Peyer's patch (tissue), 4 donors: ENCODE results near the gene CCAR1. TPM values are rescaled to one million over a fixed set of nuclear protein-coding genes. Genes with fewer than 3 reads are reported as not detected.
"Not testable (repeated sequence)": the region's sequence is repeated elsewhere in the genome, so short reads cannot be mapped to it uniquely, and the experiment has no call there.

Source experiments
- DNase-seq, 3 donors: peaks; one replicate each; pipeline ENCODE4 v3.0.0-alpha.2; 2017 to 2019
- H3K27ac ChIP-seq, 4 donors: fragments of 200-600 bp; sonication (generic); one replicate each; pipeline ENCODE4 v1.5.1; 2016 to 2019
- H3K27me3 ChIP-seq, 2 donors: fragments of 200-600 bp; sonication (generic); one replicate each; pipeline ENCODE4 v1.5.1; 2019
- H3K36me3 ChIP-seq, 3 donors: fragments of 200-600 bp; sonication (generic); one replicate each; pipeline ENCODE4 v1.5.1; 2016 to 2019
- H3K4me1 ChIP-seq, 4 donors: fragments of 200-600 bp; sonication (generic); one replicate each; pipeline ENCODE4 v1.5.1; 2016 to 2019
- H3K4me3 ChIP-seq, 4 donors: fragments of 200-600 bp; sonication (generic); 1 replicate in 3 of 4; 2 replicates in 1 of 4; pipeline ENCODE4 v1.5.1; 2016 to 2019; ENCODE audit warnings: mild to moderate bottlenecking in 1 of 4
- H3K9me3 ChIP-seq, 4 donors: fragments of 200-600 bp; sonication (generic); one replicate each; pipeline ENCODE4 v1.5.1; 2016 to 2019; ENCODE audit warnings: mild to moderate bottlenecking in 1 of 4
- POLR2A ChIP-seq, 2 donors: fragments of 450-650 bp; IDR thresholded peaks; one replicate each; pipeline ENCODE4 v1.5.1; 2017; ENCODE audit warnings: antibody characterized with exemption in 2 of 2, mild to moderate bottlenecking in 2 of 2, moderate library complexity in 2 of 2
- total RNA-seq, 4 donors: library from RNA; depleted of rRNA; stranded (reverse); fragments of >200 nt; gene quantifications; one replicate each; pipeline ENCODE4 v1.1.0, GENCODE V29; 2016
- TF ChIP-seq, protein P1 (sequence below), 6 experiments: fragments of 450-650 bp in 4 of 6; fragments of 200-600 bp in 2 of 6; sonication (generic) in 1 of 6; IDR thresholded peaks; one replicate each; pipeline ENCODE4 v1.5.1; 2017 to 2019; ENCODE audit warnings: antibody characterized with exemption in 6 of 6, mild to moderate bottlenecking in 3 of 6, moderate library complexity in 1 of 6

The CCAR1 gene
- total RNA-seq, 4 donors from 2014 or later: 63.7 to 215 (median 88.5) TPM

DNA sequence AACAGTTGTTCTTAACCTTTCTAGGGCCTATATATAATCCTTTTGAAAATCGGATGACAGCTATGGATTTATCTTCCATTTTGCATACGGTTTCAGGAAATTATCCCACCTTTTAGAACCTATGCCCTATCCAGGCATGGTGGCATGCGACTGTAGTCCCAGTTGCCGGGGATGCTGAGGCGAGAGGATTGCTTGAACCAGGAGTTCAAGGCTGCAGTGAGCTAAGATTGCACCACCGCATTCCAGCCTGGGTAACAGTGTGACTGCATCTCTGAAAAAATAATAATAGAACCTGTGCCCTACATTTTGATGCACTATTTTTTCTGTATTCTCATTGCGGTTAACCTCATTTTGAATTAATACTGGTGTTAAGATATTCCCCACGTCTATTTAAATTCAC, 11.6 kb downstream of the CCAR1 start:
- H3K4me3 ChIP-seq: no peak overlapping the region
- no peaks in the 10 kb centered on the region for H3K4me1 ChIP-seq
- TF ChIP-seq POLR2A (IDR thresholded peaks at IDR 0.05): no peak
- TF ChIP-seq, protein P1, sequence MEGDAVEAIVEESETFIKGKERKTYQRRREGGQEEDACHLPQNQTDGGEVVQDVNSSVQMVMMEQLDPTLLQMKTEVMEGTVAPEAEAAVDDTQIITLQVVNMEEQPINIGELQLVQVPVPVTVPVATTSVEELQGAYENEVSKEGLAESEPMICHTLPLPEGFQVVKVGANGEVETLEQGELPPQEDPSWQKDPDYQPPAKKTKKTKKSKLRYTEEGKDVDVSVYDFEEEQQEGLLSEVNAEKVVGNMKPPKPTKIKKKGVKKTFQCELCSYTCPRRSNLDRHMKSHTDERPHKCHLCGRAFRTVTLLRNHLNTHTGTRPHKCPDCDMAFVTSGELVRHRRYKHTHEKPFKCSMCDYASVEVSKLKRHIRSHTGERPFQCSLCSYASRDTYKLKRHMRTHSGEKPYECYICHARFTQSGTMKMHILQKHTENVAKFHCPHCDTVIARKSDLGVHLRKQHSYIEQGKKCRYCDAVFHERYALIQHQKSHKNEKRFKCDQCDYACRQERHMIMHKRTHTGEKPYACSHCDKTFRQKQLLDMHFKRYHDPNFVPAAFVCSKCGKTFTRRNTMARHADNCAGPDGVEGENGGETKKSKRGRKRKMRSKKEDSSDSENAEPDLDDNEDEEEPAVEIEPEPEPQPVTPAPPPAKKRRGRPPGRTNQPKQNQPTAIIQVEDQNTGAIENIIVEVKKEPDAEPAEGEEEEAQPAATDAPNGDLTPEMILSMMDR (IDR thresholded peaks at IDR 0.05): no peak
- H3K9me3 ChIP-seq: no peaks in the 10 kb centered on the region
- no peak overlapping the region for H3K27ac ChIP-seq
- H3K27me3 ChIP-seq: no peaks in the 10 kb centered on the region
- peaks cover 0 to 87% (median 0%) of the 10 kb centered on the region in 3 donors for H3K36me3 ChIP-seq
- no peak for DNase-seq

DNA sequence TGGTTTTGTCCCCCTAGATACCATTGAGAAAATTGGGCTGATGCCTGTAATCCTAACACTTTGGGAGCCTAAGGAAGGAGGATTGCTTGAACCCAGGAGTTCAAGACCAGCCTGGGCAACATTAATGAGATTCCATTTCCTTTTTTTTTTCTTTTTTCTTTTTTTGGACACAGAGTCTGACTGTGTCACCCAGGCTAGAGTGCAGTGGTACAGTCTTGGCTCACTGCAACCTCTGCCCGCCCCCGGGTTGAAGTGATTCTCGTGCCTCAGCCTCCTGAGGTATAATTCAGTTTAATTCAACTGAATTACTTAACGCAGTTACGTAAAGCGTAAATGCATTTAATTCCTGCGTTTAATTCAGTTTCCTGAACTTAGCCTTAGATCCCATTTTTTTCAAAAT, 13.3 kb downstream of the CCAR1 start:
- no peak for TF ChIP-seq POLR2A (IDR thresholded peaks at IDR 0.05)
- TF ChIP-seq, protein P1 (IDR thresholded peaks at IDR 0.05): no peak
- H3K4me3 ChIP-seq: no peak overlapping the region
- no peaks in the 10 kb centered on the region for H3K27me3 ChIP-seq
- no peak for DNase-seq
- H3K9me3 ChIP-seq: no peaks in the 10 kb centered on the region
- H3K36me3 ChIP-seq: peaks cover 0 to 88% (median 0%) of the 10 kb centered on the region in 3 donors
- H3K4me1 ChIP-seq: no peaks in the 10 kb centered on the region
- no peak overlapping the region for H3K27ac ChIP-seq

DNA sequence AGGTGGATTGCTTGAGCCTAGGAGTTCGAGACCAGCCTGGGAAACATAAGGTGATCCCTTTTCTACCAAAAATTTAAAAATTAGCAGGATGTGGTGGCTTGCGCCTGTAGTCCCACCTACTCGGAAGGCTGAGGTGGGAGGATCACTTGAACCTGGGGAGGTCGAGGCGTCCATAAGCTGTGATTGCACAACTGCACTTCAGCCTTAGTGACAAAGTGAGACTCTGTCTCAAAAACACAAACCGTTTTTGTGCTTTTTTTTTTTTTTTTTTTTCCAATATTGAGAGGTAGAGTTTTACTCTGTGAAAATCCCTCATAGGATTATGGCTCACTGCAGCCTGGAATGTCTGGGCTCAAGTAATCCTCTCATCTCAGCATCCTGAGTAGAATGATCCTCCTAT, 14.1 kb downstream of the CCAR1 start:
- no peak overlapping the region for H3K4me3 ChIP-seq
- H3K36me3 ChIP-seq: peaks cover 0 to 86% (median 0%) of the 10 kb centered on the region in 3 donors
- no peaks in the 10 kb centered on the region for H3K27me3 ChIP-seq
- H3K4me1 ChIP-seq: no peaks in the 10 kb centered on the region
- TF ChIP-seq POLR2A (IDR thresholded peaks at IDR 0.05): no peak
- TF ChIP-seq, protein P1 (IDR thresholded peaks at IDR 0.05): no peak
- no peak overlapping the region for H3K27ac ChIP-seq
- DNase-seq: no peak
- H3K9me3 ChIP-seq: no peaks in the 10 kb centered on the region

DNA sequence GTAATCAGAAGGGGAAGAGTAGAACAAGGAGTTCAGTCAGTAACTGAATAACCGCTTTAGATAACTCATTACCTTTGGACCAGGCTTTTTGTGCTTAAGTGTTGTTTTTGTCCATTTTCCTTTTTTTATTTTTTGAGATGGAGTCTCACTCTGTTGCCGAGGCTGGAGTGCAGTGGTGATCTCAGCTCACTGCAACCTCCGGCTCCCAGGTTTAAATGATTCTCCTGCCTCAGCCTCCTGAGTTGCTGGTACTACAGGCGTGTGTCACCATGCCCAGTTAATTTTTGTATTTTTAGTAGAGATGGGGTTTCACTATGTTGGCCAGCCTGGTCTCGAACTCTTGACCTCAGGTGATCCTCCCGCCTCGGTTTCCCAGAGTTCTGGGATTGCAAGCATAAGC, 14.7 kb downstream of the CCAR1 start:
- not testable (repeated sequence) for H3K27me3 ChIP-seq, H3K4me1 ChIP-seq, H3K27ac ChIP-seq, H3K9me3 ChIP-seq, DNase-seq, H3K4me3 ChIP-seq
- peaks cover 0 to 86% (median 0%) of the 10 kb centered on the region in 3 donors for H3K36me3 ChIP-seq

DNA sequence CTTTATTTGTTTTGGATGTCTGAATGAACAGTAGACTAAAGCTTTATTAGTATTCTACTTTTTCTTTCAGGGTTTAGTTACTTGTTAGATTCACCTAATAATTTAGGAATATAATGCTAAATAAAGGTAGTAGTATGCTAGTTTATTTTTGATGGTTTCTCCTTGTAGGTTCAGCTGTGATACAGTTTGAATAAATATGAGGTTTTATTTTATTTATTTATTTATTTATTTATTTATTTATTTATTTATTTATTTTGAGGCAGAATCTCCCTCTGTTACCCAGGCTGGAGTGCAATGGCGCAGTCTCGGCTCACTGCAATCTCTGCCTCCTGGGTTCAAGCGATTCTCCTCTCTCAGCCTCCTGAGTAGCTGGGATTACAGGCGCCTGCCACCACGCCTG, 19.6 kb downstream of the CCAR1 start:
- H3K4me1 ChIP-seq, DNase-seq, H3K9me3 ChIP-seq, H3K27ac ChIP-seq, H3K27me3 ChIP-seq, H3K4me3 ChIP-seq: not testable (repeated sequence)
- H3K36me3 ChIP-seq: peaks cover 0 to 98% (median 0%) of the 10 kb centered on the region in 3 donors

DNA sequence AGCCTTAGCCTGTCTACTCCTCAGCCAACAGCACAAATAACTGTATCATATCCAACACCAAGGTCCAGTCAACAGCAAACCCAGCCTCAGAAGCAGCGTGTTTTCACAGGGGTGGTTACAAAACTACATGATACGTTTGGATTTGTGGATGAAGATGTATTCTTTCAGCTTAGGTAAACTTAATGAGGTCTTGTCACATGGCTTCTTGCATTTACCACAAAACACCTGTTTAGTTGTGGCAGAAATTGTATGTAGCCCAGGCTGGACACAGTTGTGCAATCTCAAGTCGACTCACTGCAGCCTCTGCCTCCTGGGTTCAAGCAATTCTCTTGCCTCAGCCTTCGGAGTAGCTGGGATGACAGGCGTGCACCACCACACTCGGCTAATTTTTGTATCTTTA, 21.4 kb downstream of the CCAR1 start:
- H3K4me1 ChIP-seq: no peaks in the 10 kb centered on the region
- H3K9me3 ChIP-seq: no peaks in the 10 kb centered on the region
- peaks cover 0 to 99% (median 0%) of the 10 kb centered on the region in 3 donors for H3K36me3 ChIP-seq
- DNase-seq: no peak
- H3K4me3 ChIP-seq: no peak overlapping the region
- no peak for TF ChIP-seq POLR2A (IDR thresholded peaks at IDR 0.05)
- TF ChIP-seq, protein P1 (IDR thresholded peaks at IDR 0.05): no peak
- H3K27me3 ChIP-seq: no peaks in the 10 kb centered on the region
- H3K27ac ChIP-seq: no peak overlapping the region

DNA sequence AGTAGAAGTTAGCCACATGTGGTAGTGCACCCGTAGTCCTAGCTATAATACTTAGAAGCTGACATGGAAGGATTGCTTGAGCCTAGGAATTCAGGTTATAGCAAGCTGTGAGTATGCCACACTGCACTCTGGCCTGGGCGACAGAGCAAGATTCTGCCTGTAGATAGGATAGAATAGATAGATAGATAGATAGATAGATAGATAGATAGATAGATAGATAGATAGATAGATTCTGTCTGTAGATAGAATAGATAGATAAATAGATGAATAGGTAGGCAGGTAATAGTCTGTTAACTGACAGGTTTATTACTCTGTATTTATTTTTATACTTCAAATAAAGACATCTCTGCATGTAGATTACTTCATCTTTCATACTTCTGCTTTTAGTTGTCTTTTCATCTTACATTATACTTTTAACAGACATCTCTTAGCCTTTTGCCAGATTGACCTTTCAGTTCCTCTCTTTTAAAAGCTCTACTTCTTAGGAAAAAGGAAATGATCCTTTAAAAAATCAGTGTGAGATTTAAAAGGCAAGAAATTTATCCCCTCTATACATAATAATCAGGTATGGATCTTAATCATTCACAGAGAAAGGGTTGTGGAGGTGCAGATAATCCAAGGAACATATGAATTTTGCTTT, 31.8 kb downstream of the CCAR1 start:
- Histone ChIP-seq H3K9me3 (no peaks in the 10 kb centered on the region), H3K36me3 (peaks cover 0 to 99% (median 4%) of the 10 kb centered on the region in 3 donors), H3K4me1 (no peaks in the 10 kb centered on the region), H3K27ac (no peak overlapping the region), H3K27me3 (no peaks in the 10 kb centered on the region), H3K4me3 (no peak overlapping the region)
- TF ChIP-seq, protein P1 (IDR thresholded peaks at IDR 0.05): no peak
- no peak for TF ChIP-seq POLR2A (IDR thresholded peaks at IDR 0.05)
- no peak for DNase-seq
